RPMI8226 (cell line): ENCODE data around the gene EPHA3.

Source experiments
- DNase-seq: peaks from one replicate; pipeline ENCODE4 v3.0.0-alpha.2; 2015

Gene EPHA3

DNA sequence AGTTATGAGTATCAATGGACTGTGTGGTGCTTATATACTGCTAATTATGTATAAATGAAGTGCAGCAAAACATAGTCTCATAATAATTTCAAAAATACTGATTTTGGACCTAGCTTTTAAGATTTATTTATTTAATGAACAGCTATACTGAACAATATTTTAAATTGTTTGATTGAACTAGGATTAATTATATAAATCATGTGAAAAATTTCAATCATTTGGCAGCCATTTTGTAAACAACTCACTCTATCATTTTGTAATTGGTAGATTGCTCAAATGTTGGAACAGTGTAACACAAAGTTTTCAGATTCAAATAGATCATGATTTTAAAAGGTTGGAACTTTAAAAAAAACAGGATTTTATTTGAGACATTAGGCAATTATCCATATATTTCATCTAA, 47.0 kb downstream of the EPHA3 start:
- no peak for DNase-seq

- no peak for DNase-seq
These were observed 48.4 kb downstream of the EPHA3 start for GRCh38 chr3:89155811-89156210.

- DNase-seq: no peak
These were observed 50.2 kb downstream of the EPHA3 start for GRCh38 chr3:89157575-89157974.

DNA sequence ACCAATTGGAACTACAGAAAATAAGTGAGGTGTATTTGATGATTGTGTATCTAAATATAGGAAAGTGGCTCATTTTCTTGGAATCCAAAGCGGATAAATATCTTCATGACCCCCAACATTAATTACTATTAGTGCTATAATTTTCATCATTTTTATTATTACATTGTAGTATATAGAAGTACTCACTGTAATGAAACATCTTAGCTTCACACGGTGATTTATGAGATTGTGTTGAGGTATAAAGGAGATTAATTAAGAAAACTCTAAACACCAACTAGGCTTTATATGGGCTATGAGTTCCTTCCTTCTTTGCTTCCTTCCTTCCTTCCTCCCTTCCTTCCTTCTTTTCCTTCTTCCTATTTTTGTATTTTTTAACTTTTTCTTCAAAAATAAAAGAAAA, 52.2 kb downstream of the EPHA3 start:
- DNase-seq: no peak

DNA sequence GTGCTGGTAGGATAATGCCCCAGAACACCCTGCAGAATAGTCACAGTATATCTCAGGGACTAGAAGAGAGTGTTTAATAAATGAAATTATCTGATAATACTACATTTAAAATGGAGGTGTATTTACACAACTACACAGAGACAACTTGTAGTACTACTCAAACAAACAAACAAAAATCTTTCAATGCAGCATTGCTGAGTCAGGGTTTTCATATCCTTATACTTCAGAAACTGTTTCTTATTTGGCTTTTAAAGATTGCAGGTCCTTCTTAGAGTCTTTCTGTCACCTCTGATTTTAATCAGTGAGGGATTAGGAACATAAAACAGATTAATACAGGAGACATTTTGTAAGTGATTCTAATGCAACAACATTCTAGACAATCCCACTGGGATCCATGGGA, 57.4 kb downstream of the EPHA3 start:
- DNase-seq: no peak

- no peak for DNase-seq
These were observed 58.3 kb downstream of the EPHA3 start for GRCh38 chr3:89165636-89166263.

- no peak for DNase-seq
These were observed 64.5 kb downstream of the EPHA3 start for GRCh38 chr3:89171687-89172545.

DNA sequence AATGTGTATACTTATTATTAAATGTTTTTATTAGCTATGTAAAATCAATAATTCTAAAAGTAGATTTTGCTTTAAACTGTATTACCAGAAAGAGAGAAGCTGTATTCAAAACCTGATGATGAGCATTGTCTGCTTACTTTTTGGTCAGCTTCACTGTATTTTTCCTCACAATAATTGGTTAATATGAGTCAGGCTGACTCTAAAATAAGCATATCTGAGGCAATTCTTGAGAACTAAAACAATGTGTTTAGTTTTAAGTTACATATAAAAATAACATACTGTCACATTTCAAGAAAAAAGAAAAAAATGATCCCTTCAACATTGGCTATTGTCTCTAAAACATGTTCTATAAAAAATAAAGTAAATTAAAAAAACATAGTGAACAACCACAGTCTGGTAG, 66.1 kb downstream of the EPHA3 start:
- no peak for DNase-seq

DNA sequence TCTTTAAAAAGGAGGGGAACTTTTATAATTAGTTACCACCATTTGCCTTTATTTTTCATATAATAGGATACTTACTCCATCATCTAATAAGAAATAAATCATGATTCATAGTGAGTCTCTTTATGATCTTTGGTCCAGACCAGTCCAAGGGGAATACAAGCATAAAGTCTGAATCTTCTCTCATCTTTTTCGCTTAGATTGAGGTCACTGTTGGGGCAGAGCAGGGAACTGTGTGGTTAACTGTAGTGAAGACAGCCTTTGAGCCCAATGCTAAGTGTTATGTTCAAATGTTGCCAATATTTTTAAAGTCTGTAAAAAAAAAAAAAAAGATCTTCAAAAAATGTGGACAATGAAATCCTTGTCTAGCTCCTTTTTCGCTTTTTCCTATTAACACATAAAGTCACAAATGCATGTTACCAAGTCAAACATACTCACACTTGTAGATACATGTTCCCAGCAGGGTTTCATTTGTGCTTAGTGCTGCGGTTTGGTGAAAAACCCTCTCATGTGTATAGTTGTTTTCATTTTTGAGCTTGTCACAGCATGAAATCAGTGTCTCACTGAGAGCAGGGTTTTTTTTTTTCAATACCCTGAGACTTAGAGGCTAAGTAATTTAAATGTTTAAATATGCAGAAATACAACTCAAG, 72.1 kb downstream of the EPHA3 start:
- no peak for DNase-seq

- no peak for DNase-seq
These were observed 72.9 kb downstream of the EPHA3 start for GRCh38 chr3:89180334-89180733.

GRCh38 chr3:89182056-89182455, 74.6 kb downstream of the EPHA3 start:
- DNase-seq: no peak

DNA sequence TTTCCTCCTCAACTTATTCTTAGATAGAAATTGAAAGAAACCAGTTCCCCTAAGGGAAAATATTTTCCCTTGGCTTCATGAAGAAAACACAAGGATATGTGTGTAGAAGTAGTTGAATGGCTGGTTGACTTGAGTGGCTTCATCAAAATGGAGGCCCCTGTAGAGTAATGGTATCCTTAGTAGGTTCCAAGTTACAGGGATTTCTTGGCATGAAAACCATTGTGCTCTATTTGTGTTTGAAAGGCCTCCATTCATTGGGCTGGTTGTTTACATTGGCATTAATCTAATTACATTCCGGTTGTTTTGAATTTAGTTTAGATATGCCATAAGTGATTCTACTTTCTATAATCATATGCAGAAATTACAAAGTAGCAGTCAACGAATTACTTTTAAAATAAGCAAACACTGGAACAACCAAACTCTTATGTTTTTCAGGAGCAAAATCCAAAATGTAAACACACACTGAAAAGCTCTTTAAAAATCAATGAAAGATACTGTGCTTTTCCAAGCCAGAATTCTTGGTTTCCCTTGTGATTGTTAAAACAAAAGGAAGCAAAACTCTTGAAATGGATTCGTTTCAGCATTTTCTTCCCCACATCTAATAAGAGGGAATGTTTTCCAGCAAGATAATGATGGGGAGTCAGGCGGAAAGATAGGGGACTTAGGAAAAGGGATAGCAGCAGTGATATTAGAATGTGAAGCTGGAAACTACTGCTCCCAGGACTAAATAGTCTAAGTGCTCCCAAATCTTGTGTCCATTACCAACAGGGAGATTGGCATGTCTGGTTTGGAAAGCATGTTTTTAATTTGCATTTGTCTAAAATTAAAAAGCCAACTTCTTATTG, 77.0 kb downstream of the EPHA3 start:
- DNase-seq: no peak

GRCh38 chr3:89186456-89186855, 79.0 kb downstream of the EPHA3 start:
- DNase-seq: no peak

DNA sequence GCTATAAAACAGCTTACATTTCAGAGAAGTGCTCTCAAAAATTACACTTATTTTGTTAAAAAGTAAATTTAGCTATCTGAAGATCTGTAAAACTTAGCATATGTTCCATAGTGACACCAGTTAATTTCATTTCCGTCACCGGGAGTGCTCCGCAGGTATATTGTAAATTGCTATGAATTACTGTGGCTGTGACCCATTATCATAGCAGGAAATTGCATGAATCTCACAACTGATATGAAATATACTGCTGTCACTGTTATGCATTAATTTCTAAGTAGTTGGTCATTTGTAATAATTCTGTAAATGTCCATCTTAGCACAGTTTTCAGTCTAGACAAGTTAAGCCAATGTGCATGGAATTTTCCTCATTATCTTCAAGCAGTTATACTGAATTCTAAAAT, 91.2 kb downstream of the EPHA3 start:
- no peak for DNase-seq

GRCh38 chr3:89212619-89213018, 105.2 kb downstream of the EPHA3 start:
- no peak for DNase-seq

DNA sequence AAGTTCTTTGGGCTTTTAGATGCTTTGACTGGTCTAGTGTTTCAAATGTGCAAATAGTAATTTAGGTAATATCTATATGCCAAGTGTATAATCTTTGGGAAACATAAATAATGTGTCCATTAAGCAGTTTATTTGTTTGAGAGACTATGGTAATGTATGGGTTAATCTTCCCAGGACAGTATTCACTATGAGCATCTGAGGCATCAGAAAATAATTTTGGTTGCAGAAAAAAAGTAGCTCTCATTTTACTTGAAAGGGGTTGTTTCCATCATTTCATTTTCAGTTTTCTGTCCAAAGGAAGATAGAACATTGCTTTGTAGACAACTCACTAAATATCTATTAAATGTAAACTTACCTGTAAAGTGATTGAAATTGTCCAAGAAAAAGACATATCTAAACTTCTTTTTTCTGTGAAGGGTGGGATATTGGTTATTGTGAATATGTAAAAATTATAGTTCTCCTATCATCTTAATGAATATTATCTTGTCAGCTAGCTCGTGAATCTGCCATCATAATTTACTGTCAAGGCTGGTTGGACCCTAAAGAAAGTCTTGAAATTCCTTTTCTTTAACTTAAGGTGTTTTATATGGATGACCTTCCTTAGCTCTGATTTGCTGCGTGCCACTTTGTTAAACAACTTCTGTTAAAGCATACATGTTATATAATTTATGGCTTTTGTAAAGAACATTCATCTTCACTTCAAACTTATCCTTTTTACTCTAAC, 108.8 kb downstream of the EPHA3 start:
- DNase-seq: no peak

- no peak for DNase-seq
These were observed 109.8 kb downstream of the EPHA3 start for GRCh38 chr3:89217148-89217685.

GRCh38 chr3:89221924-89222323, 114.5 kb downstream of the EPHA3 start:
- no peak for DNase-seq

DNA sequence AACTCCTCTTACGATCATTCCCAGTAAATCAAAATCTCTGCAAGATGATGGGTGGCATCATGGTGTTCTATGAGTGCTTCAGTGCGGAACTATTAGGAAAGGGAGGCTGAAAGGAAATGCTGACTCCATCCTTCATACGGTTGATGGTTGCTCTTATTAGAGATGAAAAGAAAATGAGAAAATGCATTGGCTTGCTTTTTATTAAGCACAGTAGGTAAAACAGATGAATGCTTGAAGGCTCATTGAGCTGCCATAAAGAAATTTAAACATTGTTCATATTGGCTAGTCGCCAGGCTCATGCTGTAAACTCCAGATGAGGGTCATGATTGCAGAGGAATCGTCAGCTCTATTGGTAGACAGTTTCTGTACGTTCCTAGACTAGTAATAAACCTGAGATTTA, 115.8 kb downstream of the EPHA3 start:
- no peak for DNase-seq

DNA sequence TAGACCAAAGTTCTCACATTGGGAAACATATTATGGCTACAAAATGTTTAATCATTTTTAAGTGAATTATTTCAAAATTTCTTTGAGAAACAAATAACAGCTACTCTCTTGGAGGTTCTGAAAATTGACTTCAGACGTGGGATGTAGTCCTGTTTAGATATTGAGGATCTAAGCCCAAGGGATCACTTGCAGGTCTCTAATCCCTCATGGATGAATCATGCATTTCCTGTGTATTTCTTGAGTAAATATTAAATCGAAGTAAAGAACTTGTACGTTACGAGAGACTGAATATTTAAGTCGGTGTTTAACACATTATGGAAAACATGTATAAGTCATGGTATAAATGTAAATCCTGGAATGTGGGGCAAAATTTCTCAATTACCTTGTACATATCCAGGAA, 119.8 kb downstream of the EPHA3 start:
- DNase-seq: no peak

- DNase-seq: no peak
These were observed 120.2 kb downstream of the EPHA3 start for GRCh38 chr3:89227634-89228033.

GRCh38 chr3:89232155-89232554, 124.7 kb downstream of the EPHA3 start:
- no peak for DNase-seq
